HK-2 (cell line): ENCODE measurements around the gene PKM.

ENCODE experiments used
- DNase-seq: peaks from one replicate; pipeline ENCODE4 v3.0.0-alpha.2; 2018; ENCODE audit not compliant: unreplicated experiment

Gene PKM

DNA sequence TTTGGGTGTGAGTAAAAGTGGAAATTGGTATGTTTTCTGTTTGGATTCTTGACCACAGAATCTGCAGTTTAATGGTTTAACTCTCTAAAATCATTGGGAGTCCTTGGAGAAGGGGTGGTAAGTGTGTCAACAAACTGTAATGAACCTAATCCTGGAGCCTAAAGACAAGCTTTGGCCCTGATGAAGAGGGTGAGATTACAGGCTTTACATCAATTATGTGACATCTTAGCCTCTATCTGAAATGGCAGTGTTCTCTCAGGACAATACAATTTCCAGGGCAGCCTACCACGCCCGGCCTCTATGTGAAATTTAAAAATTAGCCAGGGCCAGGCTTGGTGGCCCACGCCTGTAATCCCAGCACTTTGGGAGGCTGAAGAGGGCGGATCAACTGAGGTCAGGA is 4.3 kb upstream of the PKM start:
- no peak for DNase-seq

DNA sequence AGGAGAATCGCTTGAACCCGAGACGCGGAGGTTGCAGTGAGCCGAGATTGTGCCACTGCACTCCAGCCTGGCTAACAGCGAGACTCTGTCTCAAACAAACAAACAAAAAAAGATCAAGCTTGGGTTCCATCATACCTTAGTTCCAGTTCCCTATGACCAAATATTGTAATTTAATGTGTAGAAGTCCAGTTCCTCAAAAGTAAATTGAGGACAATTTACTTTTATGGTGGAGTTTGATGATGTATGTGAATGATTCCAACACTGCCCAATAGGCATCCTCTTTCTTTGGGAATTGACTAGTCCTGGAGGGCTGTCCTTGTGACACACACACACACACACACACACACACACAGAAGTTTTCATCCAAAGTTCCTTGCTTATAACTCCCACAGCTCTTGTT is 2.8 kb upstream of the PKM start:
- DNase-seq: no peak

DNA sequence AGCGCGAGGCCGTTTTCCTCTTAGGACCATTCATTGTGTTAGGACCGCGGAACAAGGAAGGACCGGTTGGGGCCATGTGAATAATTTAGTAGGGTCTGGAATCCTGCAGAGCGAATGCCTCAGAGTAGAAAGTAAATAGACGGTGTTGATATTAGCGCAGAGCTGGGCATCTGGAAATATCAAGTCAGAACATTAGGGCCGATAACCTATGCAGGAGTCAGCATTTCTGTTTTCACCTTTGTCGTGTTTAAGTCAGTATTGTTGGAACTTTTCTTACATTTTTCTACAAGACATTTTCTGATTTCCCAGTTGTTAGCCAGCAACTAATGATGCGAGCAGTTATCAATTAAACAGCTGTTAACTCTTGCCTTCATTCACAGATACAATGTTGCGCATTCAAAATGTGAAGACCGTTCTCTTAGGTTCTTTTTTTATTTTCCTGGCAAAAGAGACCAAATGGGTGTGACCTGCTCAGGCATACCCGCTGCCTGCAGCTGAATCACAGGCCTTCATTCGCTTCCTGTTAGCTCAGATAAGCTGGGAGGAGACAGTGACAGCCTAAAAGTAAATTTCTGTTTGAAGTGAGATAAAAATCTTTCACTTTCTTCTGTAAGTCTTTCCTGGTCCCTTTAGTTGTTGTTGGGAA is 966 bp upstream of the PKM start:
- no peak for DNase-seq

DNA sequence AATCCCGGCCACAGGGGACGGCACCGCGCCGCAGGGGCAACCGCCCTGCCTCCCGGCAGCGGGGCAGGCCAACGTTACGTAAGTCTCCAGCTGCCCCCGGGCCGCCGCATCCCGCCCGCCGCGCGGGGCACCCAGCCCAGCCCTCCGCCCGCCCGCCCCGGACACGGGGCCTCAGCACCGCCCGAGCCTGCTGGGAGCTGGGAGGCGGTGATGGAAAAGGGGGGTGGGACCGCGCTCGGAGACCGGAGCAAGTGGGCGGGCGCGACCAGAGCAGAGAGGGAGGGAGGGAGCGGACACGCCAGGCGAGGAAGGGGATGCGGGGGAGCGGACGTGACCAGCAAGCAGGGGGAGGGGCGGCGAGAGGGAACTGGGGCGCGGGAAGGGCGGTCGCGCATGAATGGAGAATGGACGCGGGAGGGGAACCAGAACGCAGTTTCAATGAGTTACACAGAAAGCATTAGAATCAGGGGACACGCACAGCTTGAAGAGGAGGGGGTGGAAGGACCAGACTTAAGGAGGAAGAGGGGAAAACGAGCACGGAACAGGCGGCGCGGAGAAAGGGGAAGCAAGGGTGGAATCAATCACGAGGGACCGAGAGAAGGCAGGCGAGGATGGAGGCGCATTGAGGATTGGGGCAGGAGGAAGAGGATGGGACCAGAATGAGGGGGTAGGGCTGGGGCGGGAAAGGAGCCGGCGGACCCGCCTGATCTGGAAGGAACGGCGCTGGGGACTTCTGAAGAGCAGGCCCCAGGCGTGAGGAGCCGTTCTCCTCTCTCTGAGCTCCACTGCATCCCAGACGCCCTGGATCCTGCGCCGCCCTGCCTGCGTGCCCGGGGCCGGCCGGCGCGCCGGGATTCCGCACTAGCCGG is 559 bp downstream of the PKM start:
- peak; percentile 90 for DNase-seq

DNA sequence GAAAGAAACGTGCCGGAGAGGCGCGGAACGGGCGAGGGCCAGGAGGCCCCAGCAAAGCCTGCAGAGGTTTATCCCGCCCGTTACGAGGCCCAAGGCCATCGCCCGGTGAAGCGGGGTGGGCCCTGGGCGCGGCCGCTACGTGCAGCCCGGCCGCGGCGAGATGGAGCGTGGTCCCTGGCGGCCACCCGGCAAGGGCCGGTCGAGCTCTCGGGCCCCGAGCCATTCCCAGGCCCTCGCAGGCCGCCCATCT is 1.1 kb downstream of the PKM start:
- no peak for DNase-seq

DNA sequence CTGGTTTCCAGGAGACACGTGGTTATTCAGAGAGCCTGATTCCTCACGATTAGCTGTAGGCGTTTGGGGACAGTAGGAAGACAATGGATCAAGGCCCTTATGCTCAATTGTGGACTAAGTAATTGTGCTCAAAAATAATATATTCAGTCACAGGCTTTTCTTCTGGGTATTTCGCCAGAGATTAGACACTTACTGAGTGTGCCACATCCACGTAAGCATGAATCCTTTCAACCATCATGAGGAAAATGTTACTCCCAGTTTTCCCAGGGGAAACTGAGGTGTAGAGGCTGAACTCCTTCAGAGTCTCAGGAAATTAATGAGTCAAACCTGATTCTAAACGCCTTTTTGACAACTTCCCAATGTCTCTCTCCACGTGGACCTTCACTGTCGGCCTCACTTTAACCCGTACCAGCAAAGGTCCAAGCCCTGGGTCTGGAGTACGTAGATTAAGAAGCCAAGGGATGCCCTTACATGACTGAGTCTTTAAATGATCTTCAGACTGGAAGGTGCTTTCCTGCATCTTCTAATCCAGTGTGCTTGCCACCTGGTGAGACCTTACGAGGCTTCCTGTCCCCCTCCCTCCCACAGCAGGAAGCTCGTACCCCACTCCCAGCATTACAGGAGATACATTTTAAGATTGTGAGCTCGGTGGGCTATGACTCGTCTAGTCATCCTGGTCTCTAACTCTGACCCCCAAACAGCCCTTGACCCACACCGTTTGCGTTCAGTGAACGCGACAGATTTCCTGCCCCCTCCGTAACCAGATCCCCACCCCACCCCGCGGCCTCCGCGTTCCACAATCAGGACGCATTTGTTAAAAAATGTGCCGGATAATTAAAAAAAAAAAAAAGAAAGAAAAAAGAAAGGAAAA is 1.7 kb downstream of the PKM start:
- no peak for DNase-seq

DNA sequence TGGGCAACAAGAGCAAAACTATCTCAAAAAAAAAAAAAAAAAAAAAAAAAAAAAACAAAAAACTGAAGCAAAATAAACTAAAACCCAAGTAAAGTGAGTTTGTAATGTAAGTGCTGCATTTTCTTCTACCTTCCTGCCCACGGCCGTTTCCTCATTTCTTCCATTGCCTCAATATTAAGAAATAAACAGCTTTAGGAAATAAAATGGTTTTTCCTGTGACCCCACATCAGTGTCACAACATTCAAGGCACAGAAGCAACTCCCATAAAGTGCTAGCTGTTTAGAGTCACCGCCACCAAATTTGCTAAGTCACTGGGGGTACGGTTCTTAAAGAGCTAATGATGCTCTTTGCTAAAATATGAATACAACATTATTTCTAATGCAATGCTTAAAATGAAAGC is 3.3 kb downstream of the PKM start:
- no peak for DNase-seq

DNA sequence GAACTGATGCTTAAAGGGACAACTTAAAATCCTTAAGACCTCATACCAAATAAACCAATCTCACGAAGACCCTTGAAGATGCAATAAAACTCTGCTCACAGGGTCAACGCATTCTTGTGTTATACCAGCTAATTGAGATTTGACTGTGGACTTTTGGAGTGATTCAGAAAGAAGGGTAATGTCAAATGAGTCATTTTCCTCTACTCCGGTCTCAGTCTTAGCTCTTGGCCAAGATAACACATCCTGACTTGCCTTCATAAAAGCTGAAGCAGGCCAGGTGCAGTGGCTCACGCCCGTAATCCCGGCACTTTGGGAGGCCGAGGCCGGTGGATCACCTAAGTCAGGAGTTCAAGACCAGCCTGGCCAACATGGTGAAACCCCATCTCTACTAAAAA is 3.8 kb downstream of the PKM start:
- DNase-seq: peak; percentile 53

DNA sequence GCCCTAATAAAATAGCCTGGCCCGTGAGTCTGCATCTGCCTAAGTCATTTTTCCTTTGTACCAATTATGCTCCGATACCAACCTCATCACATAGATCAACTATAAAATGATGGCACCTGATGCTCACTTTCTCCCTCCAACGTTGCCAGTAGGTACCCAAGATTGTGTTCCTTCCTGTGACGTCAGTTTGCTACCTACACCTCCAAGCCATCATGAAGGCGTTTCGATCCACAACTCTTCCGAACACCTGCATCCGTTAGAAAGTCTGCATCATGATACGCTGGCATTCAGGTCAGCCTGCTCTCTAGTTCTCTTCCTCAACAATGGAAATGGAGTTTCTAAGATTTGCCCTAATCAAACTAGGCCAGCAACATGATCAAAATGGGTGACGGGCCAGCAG is 7.7 kb downstream of the PKM start:
- no peak for DNase-seq

DNA sequence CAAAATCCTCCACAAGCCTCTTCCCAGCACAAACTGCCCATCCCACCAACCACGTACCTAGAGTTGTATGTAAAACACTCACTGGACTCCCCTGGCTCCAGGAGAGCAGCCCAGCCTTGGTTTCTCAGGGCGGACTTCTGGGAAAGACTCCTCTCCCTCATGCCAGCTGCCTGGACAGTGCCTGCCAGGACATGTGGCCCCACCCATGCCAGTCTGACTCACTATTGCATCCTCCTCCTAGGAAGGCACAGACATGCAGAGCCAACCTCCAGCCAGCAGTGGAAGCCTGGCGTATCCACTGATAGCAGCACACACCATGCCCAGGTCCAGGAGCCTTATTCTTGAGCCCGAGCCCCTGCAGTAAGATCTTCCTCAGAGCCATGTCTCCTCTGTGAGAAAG is 8.6 kb downstream of the PKM start:
- DNase-seq: no peak

DNA sequence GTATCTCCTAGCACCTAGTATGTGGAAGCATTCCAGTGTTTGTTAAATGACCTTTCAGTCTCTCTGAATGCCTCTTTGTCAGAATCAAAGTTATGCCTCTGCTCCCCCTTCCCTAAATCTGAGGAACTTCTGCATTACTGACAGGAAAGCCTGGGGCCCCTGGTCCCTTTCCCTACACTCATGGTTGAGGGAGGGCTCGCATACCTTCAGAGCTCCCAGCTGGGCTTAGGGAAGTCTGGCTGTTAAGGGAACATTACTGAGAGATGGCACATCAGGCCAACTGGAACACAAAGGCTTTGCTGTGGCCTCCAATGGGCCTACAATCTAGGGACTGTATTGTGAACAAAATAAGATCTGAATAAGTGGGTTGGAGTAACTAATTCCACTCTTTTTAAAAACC is 10.3 kb downstream of the PKM start:
- DNase-seq: no peak

DNA sequence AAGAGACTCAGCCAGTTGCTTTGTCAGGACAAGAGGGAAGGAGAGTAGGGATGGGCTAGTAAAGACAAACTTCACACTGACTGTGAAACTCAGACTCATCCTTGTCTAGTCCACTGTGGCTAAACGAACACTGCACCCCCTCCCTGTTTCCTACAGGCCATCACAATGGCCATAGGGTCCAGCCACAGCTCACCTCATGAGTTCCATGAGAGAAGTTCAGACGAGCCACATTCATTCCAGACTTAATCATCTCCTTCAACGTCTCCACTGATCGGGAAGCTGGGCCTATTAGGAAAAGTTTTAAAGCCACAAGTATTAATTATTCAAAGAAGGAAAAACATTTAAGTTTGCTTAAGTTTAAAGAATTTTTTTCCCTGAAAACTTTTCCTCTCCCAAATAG is 13.8 kb downstream of the PKM start:
- DNase-seq: no peak

DNA sequence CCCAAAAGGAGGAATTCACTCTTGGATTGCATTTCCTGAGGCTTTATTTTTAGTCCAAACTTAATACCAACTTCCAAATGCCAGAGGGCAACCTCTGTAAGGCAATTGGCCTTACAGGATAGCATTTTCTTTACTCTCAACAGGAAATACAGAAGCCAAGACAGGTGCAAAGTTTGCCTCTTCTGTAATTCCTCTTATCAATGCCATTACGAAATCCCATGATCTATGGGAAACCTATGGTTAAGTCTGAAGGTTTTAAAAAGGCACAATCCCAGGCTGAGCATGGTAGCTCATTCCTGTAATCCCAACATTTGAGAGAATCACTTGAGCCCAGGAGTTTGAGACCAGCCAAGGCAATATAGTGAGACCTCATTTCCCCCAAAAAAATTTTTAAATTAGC is 14.9 kb downstream of the PKM start:
- DNase-seq: no peak

DNA sequence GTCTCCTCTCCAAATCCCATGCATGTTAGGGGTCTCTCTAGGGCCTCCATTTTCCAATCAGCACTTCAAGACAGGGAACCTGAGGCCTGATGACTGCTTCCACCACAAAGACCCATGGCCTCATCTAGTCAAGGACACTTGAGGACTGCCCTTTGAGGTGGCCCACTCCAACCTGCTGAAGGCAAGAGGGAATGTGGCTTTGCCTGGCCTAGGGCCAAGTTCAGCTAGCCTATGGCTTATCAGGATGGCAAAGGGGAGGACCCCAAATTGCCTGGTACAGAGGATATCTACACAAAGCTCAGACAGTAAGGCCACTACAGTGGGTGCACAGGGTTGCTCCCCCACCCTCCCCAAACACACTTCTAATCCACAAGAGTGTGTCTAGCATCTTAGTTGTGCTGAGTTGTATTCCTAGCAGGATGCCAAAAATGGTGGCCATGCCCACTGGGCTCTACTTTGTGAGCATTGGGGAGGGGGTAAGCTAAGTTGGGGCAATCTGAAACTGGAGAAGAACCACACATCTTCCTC is 23.4 kb downstream of the PKM start:
- no peak for DNase-seq

DNA sequence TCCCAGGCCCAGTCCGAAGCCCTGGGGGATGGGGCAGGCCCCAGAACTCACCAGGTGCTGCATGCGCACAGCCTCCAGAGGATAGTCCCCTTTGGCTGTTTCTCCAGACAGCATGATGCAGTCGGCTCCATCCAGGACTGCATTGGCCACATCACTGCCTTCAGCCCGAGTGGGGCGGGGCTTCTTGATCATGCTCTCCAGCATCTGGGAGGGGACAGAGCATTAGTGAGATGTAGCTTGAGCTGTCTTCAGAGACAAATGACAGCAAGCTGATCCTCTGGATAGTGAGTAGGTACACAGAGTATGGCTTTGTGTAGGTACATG is 24.4 kb downstream of the PKM start:
- DNase-seq: no peak

DNA sequence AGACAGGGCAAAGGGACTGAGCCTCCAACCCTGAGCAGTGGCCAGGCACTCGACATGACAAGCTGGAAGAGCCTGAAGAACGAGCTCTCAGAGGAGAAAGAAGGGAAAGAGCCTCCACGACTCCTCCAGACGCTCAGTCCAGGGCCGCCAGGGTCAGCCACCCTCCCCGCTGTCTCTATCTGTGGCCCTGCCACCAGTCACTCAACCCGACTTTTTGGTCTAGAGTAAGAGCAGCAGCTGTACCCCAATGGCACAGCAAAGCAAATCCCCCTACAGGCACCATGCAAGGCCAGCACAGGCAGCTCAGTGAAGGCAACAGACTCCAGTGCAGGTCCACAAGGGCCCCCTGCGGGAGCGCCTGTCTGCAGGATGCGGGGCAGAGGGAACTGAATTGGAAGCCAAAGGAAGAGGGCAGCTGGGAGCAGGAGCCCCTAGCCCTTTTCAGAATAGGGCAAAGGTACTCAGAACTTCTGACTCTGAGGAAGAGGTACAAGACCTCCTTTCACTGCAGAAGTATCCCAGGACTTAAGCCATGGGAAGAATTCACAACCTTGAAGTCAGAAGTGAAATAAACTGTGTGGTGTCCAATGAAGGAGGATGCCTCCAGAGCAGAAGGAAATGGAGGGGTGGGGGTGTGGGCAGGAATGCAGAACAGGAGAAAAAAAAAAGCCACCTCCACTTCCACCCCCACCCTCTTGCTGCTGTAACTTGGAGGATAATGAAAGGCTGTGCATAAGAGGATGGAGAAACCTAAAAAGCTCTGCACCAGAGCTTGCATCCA is 24.9 kb downstream of the PKM start:
- DNase-seq: no peak

DNA sequence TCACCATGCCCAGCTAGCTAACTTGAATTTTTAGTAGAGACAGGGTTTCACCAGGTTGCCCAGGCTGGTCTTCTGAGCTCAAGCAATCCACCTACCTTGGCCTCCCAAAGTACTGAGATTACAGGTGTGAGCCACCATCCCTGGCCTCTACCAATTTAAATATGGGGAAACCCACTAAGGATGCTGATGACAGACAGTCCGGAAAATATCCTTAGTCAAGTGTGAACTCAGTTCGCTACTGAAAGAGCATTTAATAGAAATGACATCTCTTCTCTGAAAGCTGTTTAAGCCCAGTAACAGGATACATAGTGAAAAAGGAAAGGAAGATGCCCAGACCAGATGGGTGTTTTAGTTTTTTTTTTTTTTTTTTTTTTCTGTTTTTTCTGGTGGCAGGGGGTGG is 25.7 kb downstream of the PKM start:
- DNase-seq: no peak

DNA sequence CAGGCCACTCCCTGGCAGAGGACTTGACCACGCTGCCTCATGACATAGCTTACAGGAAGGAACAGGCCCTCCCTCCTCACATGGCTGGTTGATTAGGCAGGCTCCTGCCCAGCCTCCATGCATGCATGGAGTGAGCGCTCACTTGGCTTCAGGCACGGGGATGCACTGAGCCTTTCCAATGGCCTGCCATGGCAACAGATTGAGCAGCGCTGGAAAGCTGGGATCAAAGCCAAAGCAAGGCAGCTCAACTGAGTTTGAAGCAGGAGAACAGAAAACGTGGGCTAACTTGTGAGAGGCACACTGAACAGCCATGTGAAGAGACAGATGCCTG is 27.5 kb downstream of the PKM start:
- DNase-seq: peak; percentile 71

DNA sequence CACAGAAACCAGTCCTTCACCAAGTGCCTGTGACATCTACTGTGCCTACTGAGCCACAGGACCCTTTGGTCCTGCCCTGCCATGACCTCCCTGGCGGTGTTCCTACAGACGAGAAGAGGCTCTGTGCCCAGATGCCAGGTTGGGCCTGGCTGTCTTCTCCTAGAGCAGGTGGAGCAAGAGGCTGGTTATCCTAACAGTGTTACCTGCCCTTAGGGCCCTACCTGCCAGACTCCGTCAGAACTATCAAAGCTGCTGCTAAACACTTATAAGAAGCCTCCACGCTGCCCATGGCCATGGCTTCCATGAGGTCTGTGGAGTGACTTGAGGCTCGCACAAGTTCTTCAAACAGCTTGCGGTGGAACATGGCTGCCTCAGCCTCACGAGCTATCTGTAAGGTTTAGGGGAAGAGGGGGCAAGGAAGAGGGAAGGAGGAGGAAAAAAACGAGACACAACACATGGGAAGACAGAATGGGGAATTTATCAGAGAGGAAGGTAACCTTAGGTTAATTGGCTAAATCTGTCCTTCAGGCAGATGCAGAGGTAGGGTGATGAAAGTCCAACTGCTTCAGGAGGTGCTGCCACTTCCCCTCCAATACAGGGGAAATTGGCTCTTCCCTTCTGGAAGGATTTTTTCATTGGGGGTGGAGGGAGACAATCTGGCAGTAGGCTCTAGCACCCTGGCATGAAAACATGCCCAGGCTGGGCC is 28.0 kb downstream of the PKM start:
- DNase-seq: no peak

DNA sequence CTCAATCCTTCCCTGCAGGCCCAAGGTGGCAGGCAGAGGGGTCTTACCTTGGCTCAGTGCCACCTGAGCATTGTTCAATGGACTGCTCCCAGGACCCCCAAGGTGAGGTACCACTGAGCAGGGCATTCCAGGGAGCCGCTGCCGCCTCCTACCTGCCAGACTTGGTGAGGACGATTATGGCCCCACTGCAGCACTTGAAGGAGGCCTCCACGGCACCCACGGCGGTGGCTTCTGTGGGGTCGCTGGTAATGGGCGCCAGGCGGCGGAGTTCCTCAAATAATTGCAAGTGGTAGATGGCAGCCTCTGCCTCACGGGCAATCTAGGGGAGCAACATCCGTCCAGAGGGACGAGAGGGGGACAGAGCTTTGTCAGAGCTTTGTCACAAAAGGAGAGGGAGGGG is 28.7 kb downstream of the PKM start:
- DNase-seq: no peak

DNA sequence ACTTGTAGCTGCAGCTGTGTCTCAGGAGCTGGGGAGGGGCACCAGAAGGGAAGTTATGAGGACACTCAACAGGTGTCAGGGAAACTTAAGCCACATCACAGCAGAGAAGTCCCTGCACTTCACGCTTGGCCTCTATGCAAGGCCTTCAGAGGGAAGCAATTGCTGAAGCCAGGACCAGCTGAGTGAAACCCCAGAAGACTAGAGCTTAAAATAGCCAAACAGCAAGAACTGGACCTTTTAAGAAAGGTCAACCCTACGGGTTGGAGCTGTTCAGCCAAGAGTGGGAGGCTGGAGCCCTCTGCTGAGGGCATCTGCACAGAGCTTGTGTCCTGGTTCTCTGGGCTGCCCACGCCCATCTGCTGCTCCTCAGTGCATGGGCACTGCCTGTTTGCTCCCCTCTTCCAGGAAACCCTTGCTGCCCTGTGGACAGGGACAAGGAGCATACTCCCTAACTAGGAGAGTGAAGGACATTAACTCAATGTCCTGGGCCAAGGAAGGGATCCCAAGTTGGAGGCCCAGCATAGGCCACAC is 29.5 kb downstream of the PKM start:
- DNase-seq: no peak
